ENCODE results near the gene PARD3B.

PARD3B gene

DNA sequence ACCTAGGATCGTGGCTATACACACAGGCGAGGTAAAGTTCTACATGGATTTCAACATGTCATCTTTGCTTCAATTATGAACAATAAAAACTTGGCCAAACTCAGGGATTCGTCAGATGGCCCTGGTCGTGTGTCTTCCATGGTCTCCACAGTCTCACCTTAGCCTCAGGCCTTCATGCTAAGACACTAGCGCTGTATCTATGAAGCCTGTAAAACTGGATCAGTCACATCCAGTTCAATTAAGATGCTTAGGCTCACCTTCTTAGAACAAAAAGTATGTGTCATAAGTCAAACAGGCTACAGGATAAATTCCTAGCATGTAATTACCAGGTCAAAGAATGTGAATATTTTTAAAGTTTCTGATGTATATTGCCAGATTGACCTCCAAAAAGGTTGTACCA, 1023.3 kb downstream of the PARD3B start:
- H3K9me3 ChIP-seq (ENCODE audit: insufficient read depth, low read length, severe bottlenecking): no peaks in the 10 kb centered on the region
- no peak overlapping the region for H3K27ac ChIP-seq (ENCODE audit: low read length)
- H3K27me3 ChIP-seq (ENCODE audit: insufficient read depth, low read length, poor library complexity): peaks cover 5% of the 10 kb centered on the region
- no peaks in the 10 kb centered on the region for H3K4me1 ChIP-seq (ENCODE audit: insufficient read depth, low read length)
- no peak for DNase-seq
- no peak overlapping the region for H3K4me3 ChIP-seq (ENCODE audit: low read depth in 1 of 2, low read length in 2 of 2)
- H4K20me1 ChIP-seq (ENCODE audit: insufficient read depth, low read length): no peaks in the 10 kb centered on the region
- H3K9ac ChIP-seq (ENCODE audit: low read depth, low read length): no peak overlapping the region
- no peak overlapping the region for H3K4me2 ChIP-seq (ENCODE audit: insufficient read depth, low read length)
- no peak for TF ChIP-seq EZH2 (IDR thresholded peaks at IDR 0.05; ENCODE audit: borderline replicate concordance, low read depth, low read length, severe bottlenecking)
- TF ChIP-seq, protein P1, sequence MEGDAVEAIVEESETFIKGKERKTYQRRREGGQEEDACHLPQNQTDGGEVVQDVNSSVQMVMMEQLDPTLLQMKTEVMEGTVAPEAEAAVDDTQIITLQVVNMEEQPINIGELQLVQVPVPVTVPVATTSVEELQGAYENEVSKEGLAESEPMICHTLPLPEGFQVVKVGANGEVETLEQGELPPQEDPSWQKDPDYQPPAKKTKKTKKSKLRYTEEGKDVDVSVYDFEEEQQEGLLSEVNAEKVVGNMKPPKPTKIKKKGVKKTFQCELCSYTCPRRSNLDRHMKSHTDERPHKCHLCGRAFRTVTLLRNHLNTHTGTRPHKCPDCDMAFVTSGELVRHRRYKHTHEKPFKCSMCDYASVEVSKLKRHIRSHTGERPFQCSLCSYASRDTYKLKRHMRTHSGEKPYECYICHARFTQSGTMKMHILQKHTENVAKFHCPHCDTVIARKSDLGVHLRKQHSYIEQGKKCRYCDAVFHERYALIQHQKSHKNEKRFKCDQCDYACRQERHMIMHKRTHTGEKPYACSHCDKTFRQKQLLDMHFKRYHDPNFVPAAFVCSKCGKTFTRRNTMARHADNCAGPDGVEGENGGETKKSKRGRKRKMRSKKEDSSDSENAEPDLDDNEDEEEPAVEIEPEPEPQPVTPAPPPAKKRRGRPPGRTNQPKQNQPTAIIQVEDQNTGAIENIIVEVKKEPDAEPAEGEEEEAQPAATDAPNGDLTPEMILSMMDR (IDR thresholded peaks at IDR 0.05; ENCODE audit: borderline replicate concordance, extremely low read depth, low read length, poor library complexity, severe bottlenecking): no peak
- no peaks in the 10 kb centered on the region for H3K79me2 ChIP-seq (ENCODE audit: insufficient read depth, low read length)
- H3K36me3 ChIP-seq (ENCODE audit: insufficient read depth, low read length): no peaks in the 10 kb centered on the region
- ATAC-seq (ENCODE audit: insufficient read depth, low read depth): no peak
- no peak overlapping the region for H2AFZ ChIP-seq (ENCODE audit: low read depth, low read length)

DNA sequence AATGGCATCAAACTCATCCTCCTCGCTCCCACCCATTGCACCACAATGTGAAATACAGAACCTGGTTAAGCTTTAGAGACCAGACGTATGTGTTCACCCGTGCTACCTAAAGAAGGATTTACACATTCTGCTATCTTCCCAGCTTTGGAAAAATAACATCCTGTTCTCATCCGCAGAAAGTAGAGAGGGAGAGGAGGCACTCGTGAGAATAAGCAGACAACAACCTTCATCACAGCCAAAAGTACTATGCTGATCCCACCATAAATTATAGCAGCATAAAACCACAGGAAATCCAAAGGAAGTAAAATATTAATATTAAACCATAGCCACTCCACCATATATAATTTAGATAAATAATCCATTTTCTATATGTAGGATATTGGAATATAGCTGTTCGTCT, 1025.4 kb downstream of the PARD3B start:
- H3K9me3 ChIP-seq (ENCODE audit: insufficient read depth, low read length, severe bottlenecking): no peaks in the 10 kb centered on the region
- H3K4me3 ChIP-seq (ENCODE audit: low read depth in 1 of 2, low read length in 2 of 2): no peak overlapping the region
- H3K27ac ChIP-seq (ENCODE audit: low read length): no peak overlapping the region
- no peaks in the 10 kb centered on the region for H4K20me1 ChIP-seq (ENCODE audit: insufficient read depth, low read length)
- no peak overlapping the region for H3K4me2 ChIP-seq (ENCODE audit: insufficient read depth, low read length)
- H3K27me3 ChIP-seq (ENCODE audit: insufficient read depth, low read length, poor library complexity): no peaks in the 10 kb centered on the region
- no peaks in the 10 kb centered on the region for H3K79me2 ChIP-seq (ENCODE audit: insufficient read depth, low read length)
- no peak overlapping the region for H2AFZ ChIP-seq (ENCODE audit: low read depth, low read length)
- H3K9ac ChIP-seq (ENCODE audit: low read depth, low read length): no peak overlapping the region
- H3K36me3 ChIP-seq (ENCODE audit: insufficient read depth, low read length): no peaks in the 10 kb centered on the region
- H3K4me1 ChIP-seq (ENCODE audit: insufficient read depth, low read length): no peaks in the 10 kb centered on the region
- TF ChIP-seq, protein P1 (IDR thresholded peaks at IDR 0.05; ENCODE audit: borderline replicate concordance, extremely low read depth, low read length, poor library complexity, severe bottlenecking): no peak
- no peak for TF ChIP-seq EZH2 (IDR thresholded peaks at IDR 0.05; ENCODE audit: borderline replicate concordance, low read depth, low read length, severe bottlenecking)
- ATAC-seq (ENCODE audit: insufficient read depth, low read depth) (no peak), DNase-seq (no peak)

- no peak overlapping the region for H3K4me2 ChIP-seq (ENCODE audit: insufficient read depth, low read length)
- TF ChIP-seq, protein P1 (IDR thresholded peaks at IDR 0.05; ENCODE audit: borderline replicate concordance, extremely low read depth, low read length, poor library complexity, severe bottlenecking): no peak
- TF ChIP-seq EZH2 (IDR thresholded peaks at IDR 0.05; ENCODE audit: borderline replicate concordance, low read depth, low read length, severe bottlenecking): no peak
- no peaks in the 10 kb centered on the region for H4K20me1 ChIP-seq (ENCODE audit: insufficient read depth, low read length)
- H3K79me2 ChIP-seq (ENCODE audit: insufficient read depth, low read length): no peaks in the 10 kb centered on the region
- DNase-seq (no peak), ATAC-seq (ENCODE audit: insufficient read depth, low read depth) (no peak)
- H3K9me3 ChIP-seq (ENCODE audit: insufficient read depth, low read length, severe bottlenecking): no peaks in the 10 kb centered on the region
- H3K4me1 ChIP-seq (ENCODE audit: insufficient read depth, low read length): no peaks in the 10 kb centered on the region
- H3K9ac ChIP-seq (ENCODE audit: low read depth, low read length): no peak overlapping the region
- H3K36me3 ChIP-seq (ENCODE audit: insufficient read depth, low read length): no peaks in the 10 kb centered on the region
- no peak overlapping the region for H3K4me3 ChIP-seq (ENCODE audit: low read depth in 1 of 2, low read length in 2 of 2)
- H3K27ac ChIP-seq (ENCODE audit: low read length): no peak overlapping the region
- no peak overlapping the region for H2AFZ ChIP-seq (ENCODE audit: low read depth, low read length)
- H3K27me3 ChIP-seq (ENCODE audit: insufficient read depth, low read length, poor library complexity): no peaks in the 10 kb centered on the region
Measured at GRCh38 chr2:205571360-205571959, 1026.2 kb downstream of the PARD3B start.

Measured in DND-41 (cell line).